ENCODE data around the gene CNTNAP2.

DNA sequence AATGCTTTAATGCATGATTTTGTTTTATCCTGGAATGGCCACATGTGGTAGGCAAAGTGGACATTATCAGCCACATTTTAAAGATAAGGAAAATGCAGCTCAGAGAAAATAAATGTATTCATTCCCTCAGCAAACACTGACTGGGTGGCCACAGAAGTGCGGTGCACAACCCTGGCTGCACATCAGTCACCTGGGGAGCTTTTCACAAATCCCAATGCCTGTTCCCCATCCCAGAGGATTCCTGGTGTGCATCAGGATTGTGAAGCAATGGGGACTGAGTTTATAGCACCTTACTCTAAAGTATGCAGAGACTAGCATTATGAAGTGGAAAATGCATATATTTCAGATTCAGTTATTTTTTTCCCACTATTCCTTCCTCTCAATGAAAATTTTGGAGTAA is 2280.5 kb downstream of the CNTNAP2 start:
- TF ChIP-seq, protein P1, sequence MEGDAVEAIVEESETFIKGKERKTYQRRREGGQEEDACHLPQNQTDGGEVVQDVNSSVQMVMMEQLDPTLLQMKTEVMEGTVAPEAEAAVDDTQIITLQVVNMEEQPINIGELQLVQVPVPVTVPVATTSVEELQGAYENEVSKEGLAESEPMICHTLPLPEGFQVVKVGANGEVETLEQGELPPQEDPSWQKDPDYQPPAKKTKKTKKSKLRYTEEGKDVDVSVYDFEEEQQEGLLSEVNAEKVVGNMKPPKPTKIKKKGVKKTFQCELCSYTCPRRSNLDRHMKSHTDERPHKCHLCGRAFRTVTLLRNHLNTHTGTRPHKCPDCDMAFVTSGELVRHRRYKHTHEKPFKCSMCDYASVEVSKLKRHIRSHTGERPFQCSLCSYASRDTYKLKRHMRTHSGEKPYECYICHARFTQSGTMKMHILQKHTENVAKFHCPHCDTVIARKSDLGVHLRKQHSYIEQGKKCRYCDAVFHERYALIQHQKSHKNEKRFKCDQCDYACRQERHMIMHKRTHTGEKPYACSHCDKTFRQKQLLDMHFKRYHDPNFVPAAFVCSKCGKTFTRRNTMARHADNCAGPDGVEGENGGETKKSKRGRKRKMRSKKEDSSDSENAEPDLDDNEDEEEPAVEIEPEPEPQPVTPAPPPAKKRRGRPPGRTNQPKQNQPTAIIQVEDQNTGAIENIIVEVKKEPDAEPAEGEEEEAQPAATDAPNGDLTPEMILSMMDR (conservative IDR thresholded peaks at IDR 0.05): no peak
- TF ChIP-seq ZFX (IDR thresholded peaks at IDR 0.05): no peak

Measured in C4-2B (cell line).